H9 (cell line): ENCODE measurements around the gene TTC23. TPM values are rescaled to one million over a fixed set of nuclear protein-coding genes. Genes with fewer than 3 reads are reported as not detected.

ENCODE experiments used
- DNase-seq: peaks from one replicate; pipeline ENCODE4 v3.0.0-alpha.2; 2017
- H2AFZ ChIP-seq: one replicate; pipeline ENCODE4 v1.6.1; 2013; ENCODE audit warnings: mild to moderate bottlenecking, low read length, control low read depth, moderate library complexity
- H2AK5ac ChIP-seq: 2 replicates; pipeline ENCODE4 v1.6.1; 2013; ENCODE audit warnings: low read length, control low read depth, mixed read lengths; ENCODE audit not compliant: insufficient read length
- H2BK120ac ChIP-seq: one replicate; pipeline ENCODE4 v1.6.1; 2013; ENCODE audit warnings: low read depth, mild to moderate bottlenecking, low read length, control low read depth, inconsistent platforms; ENCODE audit not compliant: poor library complexity, severe bottlenecking
- H2BK12ac ChIP-seq: 2 replicates; pipeline ENCODE4 v1.6.1; 2013; ENCODE audit warnings: low read length, control low read depth, mixed read lengths, low read depth; ENCODE audit not compliant: insufficient read length
- H2BK15ac ChIP-seq: 2 replicates; pipeline ENCODE4 v1.6.1; 2013; ENCODE audit warnings: low read depth, low read length, control low read depth
- H2BK20ac ChIP-seq: one replicate; pipeline ENCODE4 v1.6.1; 2013; ENCODE audit warnings: low read depth, mild to moderate bottlenecking, low read length, control low read depth, inconsistent platforms; ENCODE audit not compliant: poor library complexity, severe bottlenecking
- H2BK5ac ChIP-seq: 2 replicates; pipeline ENCODE4 v1.6.1; 2013; ENCODE audit warnings: low read length, control low read depth, mixed read lengths; ENCODE audit not compliant: insufficient read length
- H3K14ac ChIP-seq: 2 replicates; pipeline ENCODE4 v1.6.1; 2013; ENCODE audit warnings: low read length, control low read depth; ENCODE audit not compliant: insufficient read depth
- H3K18ac ChIP-seq: 2 replicates; pipeline ENCODE4 v1.6.1; 2013; ENCODE audit warnings: low read depth, mild to moderate bottlenecking, mixed read lengths, low read length, control low read depth; ENCODE audit not compliant: insufficient read length
- H3K23ac ChIP-seq: 2 replicates; pipeline ENCODE4 v1.6.1; 2013; ENCODE audit warnings: low read length, control low read depth, mixed read lengths, low read depth; ENCODE audit not compliant: insufficient read length
- H3K23me2 ChIP-seq: 2 replicates; pipeline ENCODE4 v1.6.1; 2013; ENCODE audit warnings: low read depth, mild to moderate bottlenecking, mixed read lengths, low read length, control low read depth; ENCODE audit not compliant: insufficient read length, poor library complexity, severe bottlenecking
- H3K27ac ChIP-seq: 2 replicates; pipeline ENCODE4 v1.5.1; 2013; ENCODE audit warnings: low read length, control low read depth, mixed read lengths, low read depth; ENCODE audit not compliant: insufficient read length
- H3K27me3 ChIP-seq: 2 replicates; pipeline ENCODE4 v1.6.1; 2013; ENCODE audit warnings: low read length, control low read depth, inconsistent platforms; ENCODE audit not compliant: insufficient read depth
- H3K4ac ChIP-seq: 2 replicates; pipeline ENCODE4 v1.6.1; 2013; ENCODE audit warnings: low read depth, mild to moderate bottlenecking, control low read depth, inconsistent platforms, low read length, moderate library complexity
- H3K4me1 ChIP-seq: 2 replicates; pipeline ENCODE4 v1.6.1; 2013; ENCODE audit warnings: low read length, control low read depth, inconsistent platforms; ENCODE audit not compliant: insufficient read depth
- H3K4me2 ChIP-seq: 2 replicates; pipeline ENCODE4 v1.6.1; 2013; ENCODE audit warnings: low read length, control low read depth, mixed read lengths; ENCODE audit not compliant: insufficient read length, insufficient read depth
- H3K56ac ChIP-seq: 2 replicates; pipeline ENCODE4 v1.6.1; 2013; ENCODE audit warnings: low read depth, mild to moderate bottlenecking, mixed read lengths, low read length, control low read depth; ENCODE audit not compliant: insufficient read length
- H3K79me1 ChIP-seq: 2 replicates; pipeline ENCODE4 v1.6.1; 2013; ENCODE audit warnings: low read depth, mild to moderate bottlenecking, moderate library complexity, low read length, control low read depth, inconsistent platforms; ENCODE audit not compliant: insufficient read depth, poor library complexity, severe bottlenecking
- H3K79me2 ChIP-seq: 2 replicates; pipeline ENCODE4 v1.6.1; 2013; ENCODE audit warnings: low read length, control low read depth, inconsistent platforms; ENCODE audit not compliant: insufficient read depth
- H3K9ac ChIP-seq: 2 replicates; pipeline ENCODE4 v1.6.1; 2013; ENCODE audit warnings: low read length, control low read depth, mixed read lengths; ENCODE audit not compliant: insufficient read length; ENCODE audit errors: extremely low read depth
- H3K9me3 ChIP-seq: one replicate; pipeline ENCODE4 v1.6.1; 2013; ENCODE audit warnings: low read depth, low read length, inconsistent platforms; ENCODE audit not compliant: control insufficient read depth
- H3T11ph ChIP-seq: one replicate; pipeline ENCODE4 v1.6.1; 2013; ENCODE audit warnings: mild to moderate bottlenecking, low read length, control low read depth, inconsistent platforms
- H4K20me1 ChIP-seq: one replicate; pipeline ENCODE4 v1.6.1; 2013; ENCODE audit not compliant: control insufficient read depth, insufficient read length, insufficient read depth
- H4K5ac ChIP-seq: 2 replicates; pipeline ENCODE4 v1.6.1; 2013; ENCODE audit warnings: low read depth, mild to moderate bottlenecking, mixed read lengths, low read length, control low read depth; ENCODE audit not compliant: insufficient read length
- H4K8ac ChIP-seq: replicated peaks from 2 replicates; pipeline ENCODE4 v1.6.1; 2013; ENCODE audit warnings: low read length, control low read depth, mixed read lengths, low read depth; ENCODE audit not compliant: insufficient read length
- H4K91ac ChIP-seq: 2 replicates; pipeline ENCODE4 v1.6.1; 2013; ENCODE audit warnings: low read depth, mild to moderate bottlenecking, moderate library complexity, mixed read lengths, low read length, control low read depth; ENCODE audit not compliant: insufficient read length
- H3K27ac Mint-ChIP-seq, 3 experiments: 2 replicates in 2 of 3; 3 replicates in 1 of 3; pipeline ENCODE4 v1.8.0; 2020 to 2021; ENCODE audit warnings: mixed read lengths in 3 of 3, mild to moderate bottlenecking in 1 of 3, moderate library complexity in 1 of 3
- H3K27me3 Mint-ChIP-seq: 2 replicates; pipeline ENCODE4 v1.8.0; 2021; ENCODE audit warnings: low read depth, mild to moderate bottlenecking, moderate library complexity, mixed read lengths
- H3K36me3 Mint-ChIP-seq, 3 experiments: 2 replicates in 2 of 3; 3 replicates in 1 of 3; pipeline ENCODE4 v1.8.0; 2020 to 2021; ENCODE audit warnings: low read depth in 3 of 3, mixed read lengths in 3 of 3; ENCODE audit not compliant: insufficient read depth in 1 of 3
- H3K4me1 Mint-ChIP-seq, 2 experiments: 2 replicates each; pipeline ENCODE4 v1.8.0; 2020; ENCODE audit warnings: mixed read lengths in 2 of 2
- H3K4me3 Mint-ChIP-seq, 2 experiments: 2 replicates in 1 of 2; 3 replicates in 1 of 2; pipeline ENCODE4 v1.8.0; 2020 to 2021; ENCODE audit warnings: mild to moderate bottlenecking in 2 of 2, mixed read lengths in 2 of 2, moderate library complexity in 1 of 2
- H3K9me3 Mint-ChIP-seq, 2 experiments: 2 replicates in 1 of 2; 3 replicates in 1 of 2; pipeline ENCODE4 v1.8.0; 2020; ENCODE audit warnings: mild to moderate bottlenecking in 2 of 2, mixed read lengths in 2 of 2, moderate library complexity in 1 of 2
- CTCF ChIP-seq: fragments of 200-600 bp; sonication (generic); conservative IDR thresholded peaks from 3 replicates; pipeline ENCODE4 v1.8.0; 2021; ENCODE audit warnings: antibody characterized with exemption, mild to moderate bottlenecking
- WGBS: extraction: QIAGEN DNeasy Blood & Tissue Kit; methylation state at CpG from one replicate; pipeline ENCODE4 v1.1.7; 2013; ENCODE audit warnings: missing lambda C conversion rate, low lambda C conversion rate, mixed read lengths; ENCODE audit not compliant: insufficient read length; ENCODE audit errors: extremely low coverage; 5-methylcytosine and 5-hydroxymethylcytosine counted together
- total RNA-seq: library from RNA; stranded (reverse); gene quantifications from 2 replicates; pipeline ENCODE4 v1.2.1, GENCODE V29; 2021

TTC23 gene
- total RNA-seq, 1 experiment from 2014 or later, result 14.3 TPM

GRCh38 chr15:99146661-99147060 is 102.7 kb downstream of the TTC23 start:
- Histone ChIP-seq H2BK5ac (no peak overlapping the region), H2AK5ac (no peak overlapping the region), H3K18ac (no peak overlapping the region), H3K27ac (no peak overlapping the region), H4K91ac (no peak overlapping the region), H3K14ac (no peak overlapping the region), H2BK12ac (no peak overlapping the region), H4K20me1 (no peaks in the 10 kb centered on the region), H2BK20ac (no peak overlapping the region), H3T11ph (no peak overlapping the region), H3K9me3 (no peaks in the 10 kb centered on the region), H4K5ac (no peak overlapping the region), H2AFZ (no peak overlapping the region), H3K4me2 (no peak overlapping the region), H3K79me2 (no peaks in the 10 kb centered on the region), H3K4ac (no peak overlapping the region), H3K27me3 (no peaks in the 10 kb centered on the region), H2BK120ac (no peak overlapping the region), H3K79me1 (no peaks in the 10 kb centered on the region), H3K23ac (no peak overlapping the region), H3K4me1 (peaks cover 8% of the 10 kb centered on the region), H2BK15ac (no peak overlapping the region), H3K56ac (no peak overlapping the region), H3K23me2 (no peaks in the 10 kb centered on the region), H3K9ac (no peak overlapping the region), H4K8ac (no peak overlapping the region)
- H3K36me3 Mint-ChIP-seq, result peaks cover 6 to 9% (median 6%) of the 10 kb centered on the region in 3 experiments; a peak in 6 of 7 replicates
- TF ChIP-seq CTCF, result no peak
- peaks cover 0 to 3% of the 10 kb centered on the region in 2 experiments; a peak in 1 of 5 replicates for H3K9me3 Mint-ChIP-seq
- no CpG with 5 or more reads among the region's 5 CpGs for WGBS
- no peak overlapping the region for H3K4me3 Mint-ChIP-seq
- no peak for DNase-seq
- no peaks in the 10 kb centered on the region for H3K27me3 Mint-ChIP-seq
- peaks cover 37 to 39% of the 10 kb centered on the region in 2 experiments for H3K4me1 Mint-ChIP-seq
- H3K27ac Mint-ChIP-seq, result no peak overlapping the region
